Measurements from ENCODE around the gene FAIM2.
A peak's percentile ranks its signal among the peaks of the same experiment; 100 is the strongest.

The FAIM2 gene

GRCh38 chr12:49947593-49948226 lies 44.0 kb upstream of the FAIM2 start:
- no peak for TF ChIP-seq POLR2AphosphoS5 (IDR thresholded peaks at IDR 0.05; ENCODE audit: low read depth, low read length)
- no peak for TF ChIP-seq PAX5 (IDR thresholded peaks at IDR 0.05; ENCODE audit: insufficient read depth, low read length, severe bottlenecking)
- TF ChIP-seq SPI1 (IDR thresholded peaks at IDR 0.05; ENCODE audit: low read depth, low read length): no peak
- TF ChIP-seq POU2F2 (IDR thresholded peaks at IDR 0.05; ENCODE audit: low read depth, low read length): no peak
- TF ChIP-seq POLR2A (IDR thresholded peaks at IDR 0.05; ENCODE audit: low read depth, low read length): no peak
- TF ChIP-seq TAF1 (IDR thresholded peaks at IDR 0.05; ENCODE audit: low read depth, low read length): no peak
- no peak for FAIRE-seq

GRCh38 chr12:49946497-49946896 lies 42.8 kb upstream of the FAIM2 start:
- FAIRE-seq: no peak
- DNase-seq (ENCODE audit: insufficient read length, low spot score): no peak
- no peak for TF ChIP-seq POU2F2 (IDR thresholded peaks at IDR 0.05; ENCODE audit: low read depth, low read length)
- no peak for TF ChIP-seq PAX5 (IDR thresholded peaks at IDR 0.05; ENCODE audit: insufficient read depth, low read length, severe bottlenecking)
- no peak for TF ChIP-seq POLR2AphosphoS5 (IDR thresholded peaks at IDR 0.05; ENCODE audit: low read depth, low read length)
- no peak for TF ChIP-seq TAF1 (IDR thresholded peaks at IDR 0.05; ENCODE audit: low read depth, low read length)
- TF ChIP-seq POLR2A (IDR thresholded peaks at IDR 0.05; ENCODE audit: low read depth, low read length): no peak
- no peak for TF ChIP-seq SPI1 (IDR thresholded peaks at IDR 0.05; ENCODE audit: low read depth, low read length)

More at GRCh38 chr12:49947593-49948226, 44.0 kb upstream of the FAIM2 start:
- DNase-seq (ENCODE audit: insufficient read length, low spot score): no peak

GRCh38 chr12:49946086-49946485 lies 42.4 kb upstream of the FAIM2 start:
- TF ChIP-seq POU2F2 (IDR thresholded peaks at IDR 0.05; ENCODE audit: low read depth, low read length) (no peak), PAX5 (IDR thresholded peaks at IDR 0.05; ENCODE audit: insufficient read depth, low read length, severe bottlenecking) (no peak), TAF1 (IDR thresholded peaks at IDR 0.05; ENCODE audit: low read depth, low read length) (no peak), POLR2AphosphoS5 (IDR thresholded peaks at IDR 0.05; ENCODE audit: low read depth, low read length) (no peak), SPI1 (IDR thresholded peaks at IDR 0.05; ENCODE audit: low read depth, low read length) (no peak), POLR2A (IDR thresholded peaks at IDR 0.05; ENCODE audit: low read depth, low read length) (no peak)
- DNase-seq (ENCODE audit: insufficient read length, low spot score) (no peak), FAIRE-seq (no peak)

GRCh38 chr12:49945394-49946080 lies 41.8 kb upstream of the FAIM2 start:
- peak; percentile 98 for FAIRE-seq
- DNase-seq (ENCODE audit: insufficient read length, low spot score): peak; percentile 84
- TF ChIP-seq POU2F2 (IDR thresholded peaks at IDR 0.05; ENCODE audit: low read depth, low read length) (no peak), TAF1 (IDR thresholded peaks at IDR 0.05; ENCODE audit: low read depth, low read length) (no peak), POLR2A (IDR thresholded peaks at IDR 0.05; ENCODE audit: low read depth, low read length) (no peak), PAX5 (IDR thresholded peaks at IDR 0.05; ENCODE audit: insufficient read depth, low read length, severe bottlenecking) (no peak), POLR2AphosphoS5 (IDR thresholded peaks at IDR 0.05; ENCODE audit: low read depth, low read length) (no peak), SPI1 (IDR thresholded peaks at IDR 0.05; ENCODE audit: low read depth, low read length) (no peak)

- TF ChIP-seq SPI1 (IDR thresholded peaks at IDR 0.05; ENCODE audit: low read depth, low read length): no peak
- TF ChIP-seq POLR2AphosphoS5 (IDR thresholded peaks at IDR 0.05; ENCODE audit: low read depth, low read length): no peak
- DNase-seq (ENCODE audit: insufficient read length, low spot score) (no peak), FAIRE-seq (no peak)
Observed at GRCh38 chr12:49944718-49945117, 41.0 kb upstream of the FAIM2 start.

GRCh38 chr12:49944046-49944445 lies 40.3 kb upstream of the FAIM2 start:
- DNase-seq (ENCODE audit: insufficient read length, low spot score) (no peak), FAIRE-seq (no peak)
- TF ChIP-seq POLR2AphosphoS5 (IDR thresholded peaks at IDR 0.05; ENCODE audit: low read depth, low read length) (no peak), SPI1 (IDR thresholded peaks at IDR 0.05; ENCODE audit: low read depth, low read length) (no peak), POLR2A (IDR thresholded peaks at IDR 0.05; ENCODE audit: low read depth, low read length) (no peak), TAF1 (IDR thresholded peaks at IDR 0.05; ENCODE audit: low read depth, low read length) (no peak), PAX5 (IDR thresholded peaks at IDR 0.05; ENCODE audit: insufficient read depth, low read length, severe bottlenecking) (no peak), POU2F2 (IDR thresholded peaks at IDR 0.05; ENCODE audit: low read depth, low read length) (no peak)

GRCh38 chr12:49943625-49943960 lies 39.9 kb upstream of the FAIM2 start:
- no peak for TF ChIP-seq POLR2A (IDR thresholded peaks at IDR 0.05; ENCODE audit: low read depth, low read length)
- no peak for TF ChIP-seq PAX5 (IDR thresholded peaks at IDR 0.05; ENCODE audit: insufficient read depth, low read length, severe bottlenecking)
- no peak for TF ChIP-seq TAF1 (IDR thresholded peaks at IDR 0.05; ENCODE audit: low read depth, low read length)
- no peak for TF ChIP-seq POU2F2 (IDR thresholded peaks at IDR 0.05; ENCODE audit: low read depth, low read length)
- no peak for TF ChIP-seq POLR2AphosphoS5 (IDR thresholded peaks at IDR 0.05; ENCODE audit: low read depth, low read length)
- no peak for TF ChIP-seq SPI1 (IDR thresholded peaks at IDR 0.05; ENCODE audit: low read depth, low read length)
- FAIRE-seq: no peak

GRCh38 chr12:49942921-49943624 lies 39.4 kb upstream of the FAIM2 start:
- FAIRE-seq (no peak), DNase-seq (ENCODE audit: insufficient read length, low spot score) (no peak)
- TF ChIP-seq SPI1 (IDR thresholded peaks at IDR 0.05; ENCODE audit: low read depth, low read length) (no peak), POLR2AphosphoS5 (IDR thresholded peaks at IDR 0.05; ENCODE audit: low read depth, low read length) (no peak), POLR2A (IDR thresholded peaks at IDR 0.05; ENCODE audit: low read depth, low read length) (no peak), TAF1 (IDR thresholded peaks at IDR 0.05; ENCODE audit: low read depth, low read length) (no peak)

More at GRCh38 chr12:49943625-49943960, 39.9 kb upstream of the FAIM2 start:
- no peak for DNase-seq (ENCODE audit: insufficient read length, low spot score)

- TF ChIP-seq POLR2A (IDR thresholded peaks at IDR 0.05; ENCODE audit: low read depth, low read length): no peak
- TF ChIP-seq SPI1 (IDR thresholded peaks at IDR 0.05; ENCODE audit: low read depth, low read length): no peak
- TF ChIP-seq PAX5 (IDR thresholded peaks at IDR 0.05; ENCODE audit: insufficient read depth, low read length, severe bottlenecking): no peak
- TF ChIP-seq POU2F2 (IDR thresholded peaks at IDR 0.05; ENCODE audit: low read depth, low read length): no peak
- TF ChIP-seq POLR2AphosphoS5 (IDR thresholded peaks at IDR 0.05; ENCODE audit: low read depth, low read length): no peak
- no peak for TF ChIP-seq TAF1 (IDR thresholded peaks at IDR 0.05; ENCODE audit: low read depth, low read length)
- DNase-seq (ENCODE audit: insufficient read length, low spot score) (no peak), FAIRE-seq (no peak)
Observed at GRCh38 chr12:49942512-49942893, 38.8 kb upstream of the FAIM2 start.
